Measurements from ENCODE around the gene PCDHGA6. TPM values are rescaled to one million over a fixed set of nuclear protein-coding genes. Genes with fewer than 3 reads are reported as not detected.
A peak's percentile ranks its signal among the peaks of the same experiment; 100 is the strongest.

Gene PCDHGA6
- total RNA-seq, 3 donors from 2014 or later (not counting 1 experiment from before 2014, with no cell fraction given) = 0.20 to 0.75 (median 0.21) TPM

DNA sequence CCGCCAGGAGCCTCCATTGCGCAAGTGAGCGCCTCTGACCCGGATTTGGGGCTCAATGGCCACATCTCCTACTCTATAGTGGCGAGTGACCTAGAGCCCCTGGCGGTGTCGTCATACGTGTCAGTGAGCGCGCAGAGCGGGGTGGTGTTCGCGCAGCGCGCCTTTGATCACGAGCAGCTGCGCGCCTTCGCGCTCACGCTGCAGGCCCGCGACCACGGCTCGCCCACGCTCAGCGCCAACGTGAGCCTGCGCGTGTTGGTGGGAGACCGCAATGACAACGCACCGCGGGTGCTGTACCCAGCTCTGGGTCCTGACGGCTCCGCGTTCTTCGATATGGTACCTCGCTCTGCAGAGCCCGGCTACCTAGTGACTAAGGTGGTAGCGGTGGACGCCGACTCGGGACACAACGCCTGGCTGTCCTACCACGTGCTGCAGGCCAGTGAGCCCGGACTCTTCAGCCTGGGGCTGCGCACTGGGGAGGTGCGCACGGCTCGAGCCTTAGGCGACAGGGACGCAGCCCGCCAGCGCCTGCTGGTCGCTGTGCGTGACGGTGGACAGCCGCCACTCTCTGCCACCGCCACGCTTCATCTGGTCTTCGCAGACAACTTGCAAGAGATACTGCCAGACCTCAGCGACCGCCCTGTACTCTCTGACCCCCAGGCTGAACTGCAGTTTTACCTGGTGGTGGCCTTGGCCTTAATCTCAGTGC lies 36.1 kb downstream of the PCDHGA6 start:
- peak overlapping the region; percentile 70 to 82 for H3K27ac Mint-ChIP-seq
- H3K27me3 Mint-ChIP-seq (ENCODE audit: low read depth in 2 of 2) = peaks cover 47 to 52% of the 10 kb centered on the region in 2 donors
- peaks cover 2 to 7% of the 10 kb centered on the region in 2 donors for H3K9me3 Mint-ChIP-seq

DNA sequence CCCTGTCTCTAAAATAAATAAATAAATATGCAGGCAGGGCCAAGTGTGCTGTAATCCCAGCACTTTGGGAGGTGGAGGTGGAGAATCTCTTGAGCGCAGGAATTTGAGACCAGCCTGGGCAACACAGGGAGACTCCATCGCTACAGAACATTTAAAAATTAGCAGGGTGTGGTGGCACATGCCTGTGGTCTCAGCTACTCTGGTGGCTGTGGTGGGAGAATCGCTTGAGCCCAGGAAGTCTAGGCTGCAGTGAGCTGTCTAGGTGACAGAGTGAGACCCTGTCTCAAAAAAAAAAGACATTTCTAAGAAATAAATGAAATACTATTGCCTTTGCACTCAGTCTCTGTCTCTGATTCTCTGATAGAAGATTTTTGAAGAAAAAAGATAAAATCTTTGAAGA lies 37.9 kb downstream of the PCDHGA6 start:
- peaks cover 21% of the 10 kb centered on the region for H3K9me3 ChIP-seq (ENCODE audit: control insufficient read depth, insufficient read depth, low read length)
- no peak overlapping the region for H3K4me3 ChIP-seq (ENCODE audit: low read length)
- peak overlapping the region; percentile 67 for H3K4me3 Mint-ChIP-seq
- ATAC-seq = peak; percentile 46 to 67 (median 67)
- H3K36me3 Mint-ChIP-seq = peaks cover 31% of the 10 kb centered on the region
- peaks cover 2 to 7% of the 10 kb centered on the region in 2 donors for H3K9me3 Mint-ChIP-seq
- intact Hi-C loops (cut with micrococcal nuclease) = loop anchor here (5.0 kb wide), 1 partner anchor 101 kb away; no protein-coding TSS in a partner anchor
- no peak for TF ChIP-seq CTCF (IDR thresholded peaks at IDR 0.05)
- H3K27ac Mint-ChIP-seq = peak overlapping the region in 1 of 2 donors; percentile 82
- peaks cover 65% of the 10 kb centered on the region for H3K27me3 ChIP-seq (ENCODE audit: control insufficient read depth, insufficient read depth, low read length)
- H3K4me1 ChIP-seq (ENCODE audit: control insufficient read depth, insufficient read depth, low read length) = peaks cover 24% of the 10 kb centered on the region
- 49% methylated on average over 3 of the region's 3 CpGs for WGBS (ENCODE audit: insufficient coverage)
- peaks cover 50 to 59% of the 10 kb centered on the region in 2 donors for H3K27me3 Mint-ChIP-seq (ENCODE audit: low read depth in 2 of 2)
- H3K27ac ChIP-seq (ENCODE audit: low read length) = peak overlapping the region; percentile 22
- DNase-seq = no peak
- peaks cover 34 to 54% of the 10 kb centered on the region in 2 donors for H3K4me1 Mint-ChIP-seq
- no peaks in the 10 kb centered on the region for H3K36me3 ChIP-seq (ENCODE audit: control insufficient read depth, insufficient read depth, low read length)

More for the DNA sequence above, 36.1 kb downstream of the PCDHGA6 start:
- WGBS (ENCODE audit: insufficient coverage) = 39% methylated on average over 64 of the region's 64 CpGs
- TF ChIP-seq CTCF (IDR thresholded peaks at IDR 0.05) = no peak
- Mint-ChIP-seq H3K36me3 (peaks cover 31% of the 10 kb centered on the region), H3K4me1 (peaks cover 34 to 49% of the 10 kb centered on the region in 2 donors), H3K4me3 (no peak overlapping the region)
- intact Hi-C loops (cut with micrococcal nuclease) = loop anchor here (5.0 kb wide), 1 partner anchor 103 kb away; no protein-coding TSS in a partner anchor
- H3K9me3 ChIP-seq (ENCODE audit: control insufficient read depth, insufficient read depth, low read length) = peaks cover 24% of the 10 kb centered on the region
- no peak overlapping the region for H3K4me3 ChIP-seq (ENCODE audit: low read length)
- peaks cover 20% of the 10 kb centered on the region for H3K4me1 ChIP-seq (ENCODE audit: control insufficient read depth, insufficient read depth, low read length)
- no peaks in the 10 kb centered on the region for H3K36me3 ChIP-seq (ENCODE audit: control insufficient read depth, insufficient read depth, low read length)
- no peak for ATAC-seq
- H3K27me3 ChIP-seq (ENCODE audit: control insufficient read depth, insufficient read depth, low read length) = peaks cover 62% of the 10 kb centered on the region
- H3K27ac ChIP-seq (ENCODE audit: low read length) = no peak overlapping the region
- DNase-seq = no peak

GRCh38 chr5:141412854-141413539 lies 39.3 kb downstream of the PCDHGA6 start, which contains the start of gene PCDHGA10:
PCDHGA10 (plus strand) TSS chr5:141412987; CDS start chr5:141413176, 189 bp downstream.
- intact Hi-C loops (cut with micrococcal nuclease) = loop anchor here (2.0 to 5.0 kb wide), 2 partner anchors 99 to 152 kb away; no protein-coding TSS in a partner anchor
- Mint-ChIP-seq H3K4me3 (peak within 1 kb of the TSS; percentile 93), H3K9me3 (peaks cover 2 to 9% of the 10 kb centered on the region in 2 donors), H3K27me3 (ENCODE audit: low read depth in 2 of 2) (peaks cover 52 to 60% of the 10 kb centered on the region in 2 donors), H3K36me3 (peaks cover 36% of the 10 kb centered on the region), H3K4me1 (peaks cover 35 to 54% of the 10 kb centered on the region in 2 donors), H3K27ac (peak within 1 kb of the TSS; percentile 61 to 82)
- Histone ChIP-seq H3K4me1 (ENCODE audit: control insufficient read depth, insufficient read depth, low read length) (peaks cover 27% of the 10 kb centered on the region), H3K27me3 (ENCODE audit: control insufficient read depth, insufficient read depth, low read length) (peaks cover 68% of the 10 kb centered on the region), H3K4me3 (ENCODE audit: low read length) (peak within 1 kb of the TSS; percentile 22), H3K27ac (ENCODE audit: low read length) (peak within 1 kb of the TSS; percentile 22), H3K9me3 (ENCODE audit: control insufficient read depth, insufficient read depth, low read length) (peaks cover 21% of the 10 kb centered on the region), H3K36me3 (ENCODE audit: control insufficient read depth, insufficient read depth, low read length) (no peaks in the 10 kb centered on the region)
- WGBS (ENCODE audit: insufficient coverage) = 20% methylated on average over 31 of the region's 31 CpGs
- ATAC-seq = peak; percentile 63 to 67 (median 65)
- peak in 1 of 2 donors; percentile 73 for DNase-seq
- peak; percentile 63 for TF ChIP-seq CTCF (IDR thresholded peaks at IDR 0.05)
